HFFc6 (cell line): ENCODE data around the gene TBX6. TPM values are rescaled to one million over a fixed set of nuclear protein-coding genes. Genes with fewer than 3 reads are reported as not detected.

Experiments used
- DNase-seq: peaks from one replicate; pipeline ENCODE4 v3.0.0-alpha.2; 2018
- H3K27ac Mint-ChIP-seq: 2 replicates; pipeline ENCODE4 v1.8.0; 2020; ENCODE audit warnings: mild to moderate bottlenecking, mixed read lengths
- H3K27me3 Mint-ChIP-seq: 2 replicates; pipeline ENCODE4 v1.8.0; 2021; ENCODE audit warnings: mild to moderate bottlenecking, moderate library complexity, mixed read lengths; ENCODE audit not compliant: insufficient read depth
- H3K36me3 Mint-ChIP-seq: 2 replicates; pipeline ENCODE4 v1.8.0; 2021; ENCODE audit warnings: low read depth, mixed read lengths
- H3K4me1 Mint-ChIP-seq: 2 replicates; pipeline ENCODE4 v1.8.0; 2020; ENCODE audit warnings: low read depth, mixed read lengths
- H3K4me3 Mint-ChIP-seq: 2 replicates; pipeline ENCODE4 v1.8.0; 2020; ENCODE audit warnings: mild to moderate bottlenecking, moderate library complexity, mixed read lengths
- H3K9me3 Mint-ChIP-seq: 2 replicates; pipeline ENCODE4 v1.8.0; 2020; ENCODE audit warnings: mild to moderate bottlenecking, mixed read lengths
- CTCF ChIP-seq: fragments of 200-600 bp; sonication (generic); IDR thresholded peaks from 2 replicates; pipeline ENCODE4 v1.5.0; 2021; ENCODE audit warnings: antibody characterized with exemption, mild to moderate bottlenecking
- total RNA-seq, 6 experiments: library from RNA; stranded (reverse); fragmentation: NEBNext Ultra II Directional; extraction: Animal tissue kit (Norgen Biotek cat#: 25700); gene quantifications; 2 replicates in 1 of 6; 3 replicates in 5 of 6; pipeline ENCODE4 v1.2.3, GENCODE V29; 2021

TBX6 gene
- total RNA-seq, 6 experiments from 2014 or later, result 0.16 to 0.33 (median 0.26) TPM

GRCh38 chr16:30092373-30093010 is 768 bp upstream of the TBX6 start:
- Mint-ChIP-seq H3K4me1 (peaks cover 48% of the 10 kb centered on the region), H3K9me3 (peaks cover 12% of the 10 kb centered on the region), H3K36me3 (peaks cover 12% of the 10 kb centered on the region), H3K4me3 (peak overlapping the region; percentile 88), H3K27ac (peak overlapping the region; percentile 64), H3K27me3 (peaks cover 7% of the 10 kb centered on the region)
- no peak for DNase-seq
- TF ChIP-seq CTCF, result peak; percentile 32

- peaks cover 48% of the 10 kb centered on the region for H3K4me1 Mint-ChIP-seq
- H3K9me3 Mint-ChIP-seq, result no peaks in the 10 kb centered on the region
- H3K27me3 Mint-ChIP-seq, result peaks cover 5% of the 10 kb centered on the region
- peak overlapping the region; percentile 85 for H3K27ac Mint-ChIP-seq
- no peak for DNase-seq
- peaks cover 8% of the 10 kb centered on the region for H3K36me3 Mint-ChIP-seq
- peak overlapping the region; percentile 52 for H3K4me3 Mint-ChIP-seq
- TF ChIP-seq CTCF, result no peak
Observed at GRCh38 chr16:30090610-30091331, 953 bp downstream of the TBX6 start.

GRCh38 chr16:30088832-30089624 is 2.7 kb downstream of the TBX6 start:
- Mint-ChIP-seq H3K27me3 (peaks cover 2% of the 10 kb centered on the region; the same call in 1 of the 2 replicates), H3K27ac (peak overlapping the region; percentile 85; the same call in 1 of the 2 replicates), H3K4me3 (no peak overlapping the region), H3K9me3 (no peaks in the 10 kb centered on the region), H3K36me3 (peaks cover 8% of the 10 kb centered on the region), H3K4me1 (peaks cover 41% of the 10 kb centered on the region)
- no peak for DNase-seq
- TF ChIP-seq CTCF, result no peak

- H3K4me1 Mint-ChIP-seq, result peaks cover 41% of the 10 kb centered on the region
- H3K4me3 Mint-ChIP-seq, result no peak overlapping the region
- H3K27ac Mint-ChIP-seq, result 0 out of 2 replicates have a peak overlapping the region, but pooled peaks have one; percentile 34
- no peak for DNase-seq
- TF ChIP-seq CTCF, result no peak
- H3K36me3 Mint-ChIP-seq, result peaks cover 8% of the 10 kb centered on the region
- peaks cover 2% of the 10 kb centered on the region; the same call in 1 of the 2 replicates for H3K27me3 Mint-ChIP-seq
- no peaks in the 10 kb centered on the region for H3K9me3 Mint-ChIP-seq
Observed at GRCh38 chr16:30088237-30088831, 3.4 kb downstream of the TBX6 start.

GRCh38 chr16:30087181-30087898 is 4.4 kb downstream of the TBX6 start:
- peaks cover 34% of the 10 kb centered on the region for H3K4me1 Mint-ChIP-seq
- peaks cover 2% of the 10 kb centered on the region; the same call in 1 of the 2 replicates for H3K27me3 Mint-ChIP-seq
- no peak for TF ChIP-seq CTCF
- no peaks in the 10 kb centered on the region for H3K9me3 Mint-ChIP-seq
- H3K36me3 Mint-ChIP-seq, result peaks cover 18% of the 10 kb centered on the region
- no peak for DNase-seq
- H3K4me3 Mint-ChIP-seq, result no peak overlapping the region; the same call in 1 of the 2 replicates
- H3K27ac Mint-ChIP-seq, result peak overlapping the region; percentile 51
